Loucy (cell line): ENCODE data around the gene ARMC5.

Source experiments
- EZH2phosphoT487 ChIP-seq: fragments of 200-600 bp; IDR thresholded peaks from 2 replicates; pipeline ENCODE4 v1.6.1; 2018; ENCODE audit warnings: antibody characterized with exemption, mild to moderate bottlenecking, moderate library complexity, borderline replicate concordance
- TF ChIP-seq, protein P1 (sequence below): fragments of 200-600 bp; sonication (generic); conservative IDR thresholded peaks from 2 replicates; pipeline ENCODE4 v1.5.1; 2014; ENCODE audit warnings: mild to moderate bottlenecking, antibody characterized with exemption, low read length

DNA sequence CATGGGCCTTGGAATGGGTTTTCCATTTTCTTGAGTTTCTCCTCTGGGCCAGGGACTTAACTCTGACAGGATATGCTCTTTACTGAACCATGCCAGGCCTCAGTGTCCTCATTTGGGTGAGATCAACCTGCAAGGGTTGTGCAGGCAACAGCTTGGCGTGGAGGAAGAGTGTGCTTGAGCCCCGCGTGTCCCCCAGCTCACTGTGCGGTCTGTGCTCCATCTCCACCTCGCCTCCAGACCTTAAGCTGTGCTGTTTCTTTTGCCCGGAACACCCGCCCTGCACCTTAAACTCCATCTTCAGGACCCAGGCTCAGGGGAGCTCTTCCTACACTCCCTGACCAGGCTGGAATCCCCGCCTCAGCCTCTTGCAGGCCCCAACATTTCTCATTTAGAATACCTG lies 39.2 kb downstream of the ARMC5 start:
- TF ChIP-seq, protein P1, sequence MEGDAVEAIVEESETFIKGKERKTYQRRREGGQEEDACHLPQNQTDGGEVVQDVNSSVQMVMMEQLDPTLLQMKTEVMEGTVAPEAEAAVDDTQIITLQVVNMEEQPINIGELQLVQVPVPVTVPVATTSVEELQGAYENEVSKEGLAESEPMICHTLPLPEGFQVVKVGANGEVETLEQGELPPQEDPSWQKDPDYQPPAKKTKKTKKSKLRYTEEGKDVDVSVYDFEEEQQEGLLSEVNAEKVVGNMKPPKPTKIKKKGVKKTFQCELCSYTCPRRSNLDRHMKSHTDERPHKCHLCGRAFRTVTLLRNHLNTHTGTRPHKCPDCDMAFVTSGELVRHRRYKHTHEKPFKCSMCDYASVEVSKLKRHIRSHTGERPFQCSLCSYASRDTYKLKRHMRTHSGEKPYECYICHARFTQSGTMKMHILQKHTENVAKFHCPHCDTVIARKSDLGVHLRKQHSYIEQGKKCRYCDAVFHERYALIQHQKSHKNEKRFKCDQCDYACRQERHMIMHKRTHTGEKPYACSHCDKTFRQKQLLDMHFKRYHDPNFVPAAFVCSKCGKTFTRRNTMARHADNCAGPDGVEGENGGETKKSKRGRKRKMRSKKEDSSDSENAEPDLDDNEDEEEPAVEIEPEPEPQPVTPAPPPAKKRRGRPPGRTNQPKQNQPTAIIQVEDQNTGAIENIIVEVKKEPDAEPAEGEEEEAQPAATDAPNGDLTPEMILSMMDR = no peak
- TF ChIP-seq EZH2phosphoT487 = no peak
